Measurements from ENCODE around the gene PHACTR3.

- TF ChIP-seq, protein P1, sequence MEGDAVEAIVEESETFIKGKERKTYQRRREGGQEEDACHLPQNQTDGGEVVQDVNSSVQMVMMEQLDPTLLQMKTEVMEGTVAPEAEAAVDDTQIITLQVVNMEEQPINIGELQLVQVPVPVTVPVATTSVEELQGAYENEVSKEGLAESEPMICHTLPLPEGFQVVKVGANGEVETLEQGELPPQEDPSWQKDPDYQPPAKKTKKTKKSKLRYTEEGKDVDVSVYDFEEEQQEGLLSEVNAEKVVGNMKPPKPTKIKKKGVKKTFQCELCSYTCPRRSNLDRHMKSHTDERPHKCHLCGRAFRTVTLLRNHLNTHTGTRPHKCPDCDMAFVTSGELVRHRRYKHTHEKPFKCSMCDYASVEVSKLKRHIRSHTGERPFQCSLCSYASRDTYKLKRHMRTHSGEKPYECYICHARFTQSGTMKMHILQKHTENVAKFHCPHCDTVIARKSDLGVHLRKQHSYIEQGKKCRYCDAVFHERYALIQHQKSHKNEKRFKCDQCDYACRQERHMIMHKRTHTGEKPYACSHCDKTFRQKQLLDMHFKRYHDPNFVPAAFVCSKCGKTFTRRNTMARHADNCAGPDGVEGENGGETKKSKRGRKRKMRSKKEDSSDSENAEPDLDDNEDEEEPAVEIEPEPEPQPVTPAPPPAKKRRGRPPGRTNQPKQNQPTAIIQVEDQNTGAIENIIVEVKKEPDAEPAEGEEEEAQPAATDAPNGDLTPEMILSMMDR (conservative IDR thresholded peaks at IDR 0.05; ENCODE audit: low read depth in 2 of 2) = no peak
- TF ChIP-seq EZH2phosphoT487 (IDR thresholded peaks at IDR 0.05; ENCODE audit: unreplicated experiment) (no peak), REST (IDR thresholded peaks at IDR 0.05; ENCODE audit: unreplicated experiment) (no peak), STAT1 (IDR thresholded peaks at IDR 0.05; ENCODE audit: unreplicated experiment) (no peak), POLR2AphosphoS5 (IDR thresholded peaks at IDR 0.05; ENCODE audit: low read depth) (no peak)
These were observed 166.5 kb downstream of the PHACTR3 start for GRCh38 chr20:59770851-59771250.
